ENCODE results near the gene EXOSC10. TPM values are rescaled to one million over a fixed set of nuclear protein-coding genes. Genes with fewer than 3 reads are reported as not detected.

Gene EXOSC10
- total and polyA plus RNA-seq, 2 of the 13 experiments (the other 11 are each of a cell fraction or from before 2014, with no cell fraction given) = 48.4 to 67.6 TPM

- TF ChIP-seq, protein P1, sequence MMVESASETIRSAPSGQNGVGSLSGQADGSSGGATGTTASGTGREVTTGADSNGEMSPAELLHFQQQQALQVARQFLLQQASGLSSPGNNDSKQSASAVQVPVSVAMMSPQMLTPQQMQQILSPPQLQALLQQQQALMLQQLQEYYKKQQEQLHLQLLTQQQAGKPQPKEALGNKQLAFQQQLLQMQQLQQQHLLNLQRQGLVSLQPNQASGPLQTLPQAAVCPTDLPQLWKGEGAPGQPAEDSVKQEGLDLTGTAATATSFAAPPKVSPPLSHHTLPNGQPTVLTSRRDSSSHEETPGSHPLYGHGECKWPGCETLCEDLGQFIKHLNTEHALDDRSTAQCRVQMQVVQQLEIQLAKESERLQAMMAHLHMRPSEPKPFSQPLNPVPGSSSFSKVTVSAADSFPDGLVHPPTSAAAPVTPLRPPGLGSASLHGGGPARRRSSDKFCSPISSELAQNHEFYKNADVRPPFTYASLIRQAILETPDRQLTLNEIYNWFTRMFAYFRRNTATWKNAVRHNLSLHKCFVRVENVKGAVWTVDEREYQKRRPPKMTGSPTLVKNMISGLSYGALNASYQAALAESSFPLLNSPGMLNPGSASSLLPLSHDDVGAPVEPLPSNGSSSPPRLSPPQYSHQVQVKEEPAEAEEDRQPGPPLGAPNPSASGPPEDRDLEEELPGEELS (CRISPR knock-in tag; IDR thresholded peaks at IDR 0.05) = peak; percentile 41; the same call in 1 of the 2 replicates
- TF ChIP-seq ZNF775 (CRISPR knock-in tag; IDR thresholded peaks at IDR 0.05; ENCODE audit: borderline replicate concordance) (no peak), CCDC6 (CRISPR knock-in tag; IDR thresholded peaks at IDR 0.05) (no peak), ZBTB2 (CRISPR knock-in tag; IDR thresholded peaks at IDR 0.05; ENCODE audit: low read depth) (no peak), ZNF607 (CRISPR knock-in tag; IDR thresholded peaks at IDR 0.05; ENCODE audit: borderline replicate concordance) (0 out of 2 replicates have a peak, but pooled peaks have one; percentile 23), SIN3A (IDR thresholded peaks at IDR 0.05; ENCODE audit: borderline replicate concordance, low read depth, low read length) (no peak), IKZF4 (CRISPR knock-in tag; IDR thresholded peaks at IDR 0.05; ENCODE audit: borderline replicate concordance, low read depth, not compliant biosample characterization) (no peak), GATAD2A (CRISPR knock-in tag; IDR thresholded peaks at IDR 0.05) (0 out of 2 replicates have a peak, but pooled peaks have one; percentile 54), ZC3H13 (CRISPR knock-in tag; IDR thresholded peaks at IDR 0.05) (no peak), RBAK (CRISPR knock-in tag; IDR thresholded peaks at IDR 0.05) (no peak), SETDB1 (CRISPR knock-in tag; IDR thresholded peaks at IDR 0.05; ENCODE audit: borderline replicate concordance) (no peak), ZNF296 (CRISPR knock-in tag; conservative IDR thresholded peaks at IDR 0.05) (peak; percentile 24), ZNF768 (CRISPR knock-in tag; IDR thresholded peaks at IDR 0.05) (peak; percentile 50; the same call in 1 of the 2 replicates), ZNF383 (CRISPR knock-in tag; IDR thresholded peaks at IDR 0.05; ENCODE audit: borderline replicate concordance) (no peak; the same call in 1 of the 2 replicates), ZNF253 (CRISPR knock-in tag; IDR thresholded peaks at IDR 0.05; ENCODE audit: borderline replicate concordance) (no peak), ZNF138 (CRISPR knock-in tag; IDR thresholded peaks at IDR 0.05; ENCODE audit: low read depth) (no peak)
- TF ChIP-seq, protein P2, sequence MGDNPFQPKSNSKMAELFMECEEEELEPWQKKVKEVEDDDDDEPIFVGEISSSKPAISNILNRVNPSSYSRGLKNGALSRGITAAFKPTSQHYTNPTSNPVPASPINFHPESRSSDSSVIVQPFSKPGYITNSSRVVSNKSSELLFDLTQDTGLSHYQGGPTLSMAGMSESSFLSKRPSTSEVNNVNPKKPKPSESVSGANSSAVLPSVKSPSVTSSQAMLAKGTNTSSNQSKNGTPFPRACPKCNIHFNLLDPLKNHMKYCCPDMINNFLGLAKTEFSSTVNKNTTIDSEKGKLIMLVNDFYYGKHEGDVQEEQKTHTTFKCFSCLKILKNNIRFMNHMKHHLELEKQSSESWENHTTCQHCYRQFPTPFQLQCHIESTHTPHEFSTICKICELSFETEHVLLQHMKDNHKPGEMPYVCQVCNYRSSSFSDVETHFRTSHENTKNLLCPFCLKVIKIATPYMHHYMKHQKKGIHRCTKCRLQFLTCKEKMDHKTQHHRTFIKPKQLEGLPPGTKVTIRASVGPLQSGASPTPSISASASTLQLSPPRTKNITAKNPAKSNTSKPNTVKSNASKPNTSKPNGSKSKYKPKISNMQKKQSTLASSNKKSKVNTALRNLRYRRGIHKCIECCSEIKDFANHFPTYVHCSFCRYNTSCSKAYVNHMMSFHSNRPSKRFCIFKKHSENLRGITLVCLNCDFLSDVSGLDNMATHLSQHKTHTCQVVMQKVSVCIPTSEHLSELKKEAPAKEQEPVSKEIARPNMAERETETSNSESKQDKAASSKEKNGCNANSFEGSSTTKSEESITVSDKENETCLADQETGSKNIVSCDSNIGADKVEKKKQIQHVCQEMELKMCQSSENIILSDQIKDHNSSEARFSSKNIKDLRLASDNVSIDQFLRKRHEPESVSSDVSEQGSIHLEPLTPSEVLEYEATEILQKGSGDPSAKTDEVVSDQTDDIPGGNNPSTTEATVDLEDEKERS (CRISPR knock-in tag; IDR thresholded peaks at IDR 0.05) = no peak
- TF ChIP-seq, protein P3, sequence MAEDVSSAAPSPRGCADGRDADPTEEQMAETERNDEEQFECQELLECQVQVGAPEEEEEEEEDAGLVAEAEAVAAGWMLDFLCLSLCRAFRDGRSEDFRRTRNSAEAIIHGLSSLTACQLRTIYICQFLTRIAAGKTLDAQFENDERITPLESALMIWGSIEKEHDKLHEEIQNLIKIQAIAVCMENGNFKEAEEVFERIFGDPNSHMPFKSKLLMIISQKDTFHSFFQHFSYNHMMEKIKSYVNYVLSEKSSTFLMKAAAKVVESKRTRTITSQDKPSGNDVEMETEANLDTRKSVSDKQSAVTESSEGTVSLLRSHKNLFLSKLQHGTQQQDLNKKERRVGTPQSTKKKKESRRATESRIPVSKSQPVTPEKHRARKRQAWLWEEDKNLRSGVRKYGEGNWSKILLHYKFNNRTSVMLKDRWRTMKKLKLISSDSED (CRISPR knock-in tag; IDR thresholded peaks at IDR 0.05) = no peak
- TF ChIP-seq, protein P4, sequence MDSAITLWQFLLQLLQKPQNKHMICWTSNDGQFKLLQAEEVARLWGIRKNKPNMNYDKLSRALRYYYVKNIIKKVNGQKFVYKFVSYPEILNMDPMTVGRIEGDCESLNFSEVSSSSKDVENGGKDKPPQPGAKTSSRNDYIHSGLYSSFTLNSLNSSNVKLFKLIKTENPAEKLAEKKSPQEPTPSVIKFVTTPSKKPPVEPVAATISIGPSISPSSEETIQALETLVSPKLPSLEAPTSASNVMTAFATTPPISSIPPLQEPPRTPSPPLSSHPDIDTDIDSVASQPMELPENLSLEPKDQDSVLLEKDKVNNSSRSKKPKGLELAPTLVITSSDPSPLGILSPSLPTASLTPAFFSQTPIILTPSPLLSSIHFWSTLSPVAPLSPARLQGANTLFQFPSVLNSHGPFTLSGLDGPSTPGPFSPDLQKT (CRISPR knock-in tag; IDR thresholded peaks at IDR 0.05; ENCODE audit: borderline replicate concordance) = no peak
Measured at GRCh38 chr1:11046625-11047365, 52.9 kb downstream of the EXOSC10 start, which contains the start of gene MASP2 (continued).

Data from HepG2 (cell line).